ENCODE data around the gene TET2.
A peak's percentile ranks its signal among the peaks of the same experiment; 100 is the strongest.

Gene TET2

GRCh38 chr4:105179539-105180401, 33.1 kb downstream of the TET2 start:
- no peak for DNase-seq (ENCODE audit: low read depth, low spot score)

GRCh38 chr4:105181259-105181658, 34.6 kb downstream of the TET2 start:
- no peak overlapping the region for H3K27ac ChIP-seq
- DNase-seq (ENCODE audit: low read depth, low spot score), result no peak

More at GRCh38 chr4:105179539-105180401, 33.1 kb downstream of the TET2 start:
- H3K27ac ChIP-seq, result no peak overlapping the region

- no peak overlapping the region for H3K27ac ChIP-seq
- peak; percentile 26 for DNase-seq (ENCODE audit: low read depth, low spot score)
Measured at GRCh38 chr4:105182211-105182610, 35.5 kb downstream of the TET2 start.

GRCh38 chr4:105184316-105184980, 37.8 kb downstream of the TET2 start:
- H3K27ac ChIP-seq, result no peak overlapping the region
- DNase-seq (ENCODE audit: low read depth, low spot score), result no peak

- no peak for DNase-seq (ENCODE audit: low read depth, low spot score)
- H3K27ac ChIP-seq, result no peak overlapping the region
Measured at GRCh38 chr4:105186701-105187161, 40.1 kb downstream of the TET2 start.

GRCh38 chr4:105189855-105190650, 43.4 kb downstream of the TET2 start:
- DNase-seq (ENCODE audit: low read depth, low spot score), result no peak
- H3K27ac ChIP-seq, result no peak overlapping the region

- H3K27ac ChIP-seq, result peak overlapping the region; percentile 15
- DNase-seq (ENCODE audit: low read depth, low spot score), result no peak
Measured at GRCh38 chr4:105191621-105192210, 45.0 kb downstream of the TET2 start.

GRCh38 chr4:105192474-105192873, 45.8 kb downstream of the TET2 start:
- H3K27ac ChIP-seq, result peak overlapping the region; percentile 83
- no peak for DNase-seq (ENCODE audit: low read depth, low spot score)

- no peak for DNase-seq (ENCODE audit: low read depth, low spot score)
- H3K27ac ChIP-seq, result peak overlapping the region; percentile 83
Measured at GRCh38 chr4:105192910-105193309, 46.2 kb downstream of the TET2 start.

- H3K27ac ChIP-seq, result peak overlapping the region; percentile 83
- DNase-seq (ENCODE audit: low read depth, low spot score), result no peak
Measured at GRCh38 chr4:105193536-105193935, 46.9 kb downstream of the TET2 start.

GRCh38 chr4:105194328-105195231, 47.9 kb downstream of the TET2 start:
- peak overlapping the region; percentile 83 for H3K27ac ChIP-seq
- no peak for DNase-seq (ENCODE audit: low read depth, low spot score)

GRCh38 chr4:105196523-105197145, 50.0 kb downstream of the TET2 start:
- H3K27ac ChIP-seq, result no peak overlapping the region
- no peak for DNase-seq (ENCODE audit: low read depth, low spot score)

GRCh38 chr4:105197777-105198176, 51.1 kb downstream of the TET2 start:
- DNase-seq (ENCODE audit: low read depth, low spot score), result no peak
- H3K27ac ChIP-seq, result no peak overlapping the region

- DNase-seq (ENCODE audit: low read depth, low spot score), result no peak
- H3K27ac ChIP-seq, result no peak overlapping the region
Measured at GRCh38 chr4:105198541-105198940, 51.9 kb downstream of the TET2 start.

GRCh38 chr4:105206214-105206613, 59.5 kb downstream of the TET2 start:
- H3K27ac ChIP-seq, result no peak overlapping the region
- no peak for DNase-seq (ENCODE audit: low read depth, low spot score)

- DNase-seq (ENCODE audit: low read depth, low spot score), result no peak
- H3K27ac ChIP-seq, result no peak overlapping the region
Measured at GRCh38 chr4:105207386-105207785, 60.7 kb downstream of the TET2 start.

GRCh38 chr4:105208561-105208960, 61.9 kb downstream of the TET2 start:
- no peak for DNase-seq (ENCODE audit: low read depth, low spot score)

GRCh38 chr4:105210916-105211315, 64.2 kb downstream of the TET2 start:
- H3K27ac ChIP-seq, result peak overlapping the region; percentile 53
- peak; percentile 27 for DNase-seq (ENCODE audit: low read depth, low spot score)

More at GRCh38 chr4:105208561-105208960, 61.9 kb downstream of the TET2 start:
- no peak overlapping the region for H3K27ac ChIP-seq

Data from epithelial cell of prostate (primary cell).